ENCODE data around the gene NHLRC4.

Gene NHLRC4

GRCh38 chr16:553601-554296 lies 13.1 kb upstream of the NHLRC4 start:
- no peak for DNase-seq

- DNase-seq = no peak
Observed at GRCh38 chr16:554297-554621, 12.5 kb upstream of the NHLRC4 start.

GRCh38 chr16:554640-555365 lies 12.0 kb upstream of the NHLRC4 start:
- DNase-seq = no peak

GRCh38 chr16:555528-556473 lies 11.0 kb upstream of the NHLRC4 start:
- DNase-seq = no peak

- DNase-seq = no peak
Observed at GRCh38 chr16:556474-557173, 10.2 kb upstream of the NHLRC4 start.

GRCh38 chr16:557463-558297 lies 9.1 kb upstream of the NHLRC4 start:
- no peak for DNase-seq

- DNase-seq = no peak
Observed at GRCh38 chr16:558298-559020, 8.3 kb upstream of the NHLRC4 start.

- DNase-seq = no peak
Observed at GRCh38 chr16:559021-559380, 7.8 kb upstream of the NHLRC4 start.

- no peak for DNase-seq
Observed at GRCh38 chr16:559411-560203, 7.2 kb upstream of the NHLRC4 start.

GRCh38 chr16:560204-560700 lies 6.6 kb upstream of the NHLRC4 start, which contains the start of gene PRR35:
PRR35 (plus strand) TSS chr16:560394; CDS start chr16:563295, 2,901 bp downstream.
- DNase-seq = no peak

GRCh38 chr16:560701-561412 lies 5.9 kb upstream of the NHLRC4 start:
- no peak for DNase-seq

GRCh38 chr16:561413-561794 lies 5.4 kb upstream of the NHLRC4 start:
- DNase-seq = no peak

- no peak for DNase-seq
Observed at GRCh38 chr16:561957-562938, 4.6 kb upstream of the NHLRC4 start.

GRCh38 chr16:563072-563644 lies 3.6 kb upstream of the NHLRC4 start:
- no peak for DNase-seq

GRCh38 chr16:564690-565418 lies 2.0 kb upstream of the NHLRC4 start:
- DNase-seq = no peak

- DNase-seq = no peak
Observed at GRCh38 chr16:565419-566330, 1.1 kb upstream of the NHLRC4 start.

Measured in right hindlimb (tissue), 1 donor.